ENCODE results near the gene LSM4.

GRCh38 chr19:18295034-18295451, 27.8 kb downstream of the LSM4 start:
- TF ChIP-seq, protein P1, sequence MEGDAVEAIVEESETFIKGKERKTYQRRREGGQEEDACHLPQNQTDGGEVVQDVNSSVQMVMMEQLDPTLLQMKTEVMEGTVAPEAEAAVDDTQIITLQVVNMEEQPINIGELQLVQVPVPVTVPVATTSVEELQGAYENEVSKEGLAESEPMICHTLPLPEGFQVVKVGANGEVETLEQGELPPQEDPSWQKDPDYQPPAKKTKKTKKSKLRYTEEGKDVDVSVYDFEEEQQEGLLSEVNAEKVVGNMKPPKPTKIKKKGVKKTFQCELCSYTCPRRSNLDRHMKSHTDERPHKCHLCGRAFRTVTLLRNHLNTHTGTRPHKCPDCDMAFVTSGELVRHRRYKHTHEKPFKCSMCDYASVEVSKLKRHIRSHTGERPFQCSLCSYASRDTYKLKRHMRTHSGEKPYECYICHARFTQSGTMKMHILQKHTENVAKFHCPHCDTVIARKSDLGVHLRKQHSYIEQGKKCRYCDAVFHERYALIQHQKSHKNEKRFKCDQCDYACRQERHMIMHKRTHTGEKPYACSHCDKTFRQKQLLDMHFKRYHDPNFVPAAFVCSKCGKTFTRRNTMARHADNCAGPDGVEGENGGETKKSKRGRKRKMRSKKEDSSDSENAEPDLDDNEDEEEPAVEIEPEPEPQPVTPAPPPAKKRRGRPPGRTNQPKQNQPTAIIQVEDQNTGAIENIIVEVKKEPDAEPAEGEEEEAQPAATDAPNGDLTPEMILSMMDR (IDR thresholded peaks at IDR 0.05): no peak
- no peak for TF ChIP-seq POLR2A (IDR thresholded peaks at IDR 0.05)

Measured in right lobe of liver (tissue), 4 donors.